ENCODE results near the gene SHTN1.

GRCh38 chr10:116831790-116832189 lies 173.2 kb downstream of the SHTN1 start:
- no peak for TF ChIP-seq CTCF (IDR thresholded peaks at IDR 0.05 in 2 of 3, conservative IDR thresholded peaks at IDR 0.05 in 1 of 3; ENCODE audit: control insufficient read depth in 2 of 3, extremely low read depth in 1 of 3, insufficient read depth in 1 of 3, low read depth in 3 of 3, low read length in 3 of 3)
- TF ChIP-seq KLF5 (IDR thresholded peaks at IDR 0.05; ENCODE audit: partially characterized antibody): no peak
- TF ChIP-seq DPF2 (IDR thresholded peaks at IDR 0.05): no peak
- no peak for TF ChIP-seq CHD4 (IDR thresholded peaks at IDR 0.05)
- no peak for TF ChIP-seq POLR2A (IDR thresholded peaks at IDR 0.05; ENCODE audit: low read depth, low read length)
- TF ChIP-seq RAD21 (IDR thresholded peaks at IDR 0.05; ENCODE audit: insufficient read depth, low read depth, low read length): no peak
- TF ChIP-seq EZH2 (IDR thresholded peaks at IDR 0.05; ENCODE audit: borderline replicate concordance, control insufficient read depth, low read depth, low read length): no peak
- no peak for TF ChIP-seq IRF4 (IDR thresholded peaks at IDR 0.05; ENCODE audit: low read depth, low read length)
- TF ChIP-seq EP300 (IDR thresholded peaks at IDR 0.05; ENCODE audit: borderline replicate concordance in 1 of 2, control insufficient read depth in 1 of 2, low read depth in 2 of 2, low read length in 2 of 2): no peak

All from GM12878 (cell line).